ENCODE measurements around the gene PCDH7.

The PCDH7 gene

GRCh38 chr4:30725562-30725961 lies 5.4 kb downstream of the PCDH7 start:
- no peak for DNase-seq (ENCODE audit: low read depth)

- DNase-seq (ENCODE audit: low read depth) = no peak
Measured at GRCh38 chr4:30726090-30726675, 6.0 kb downstream of the PCDH7 start.

DNA sequence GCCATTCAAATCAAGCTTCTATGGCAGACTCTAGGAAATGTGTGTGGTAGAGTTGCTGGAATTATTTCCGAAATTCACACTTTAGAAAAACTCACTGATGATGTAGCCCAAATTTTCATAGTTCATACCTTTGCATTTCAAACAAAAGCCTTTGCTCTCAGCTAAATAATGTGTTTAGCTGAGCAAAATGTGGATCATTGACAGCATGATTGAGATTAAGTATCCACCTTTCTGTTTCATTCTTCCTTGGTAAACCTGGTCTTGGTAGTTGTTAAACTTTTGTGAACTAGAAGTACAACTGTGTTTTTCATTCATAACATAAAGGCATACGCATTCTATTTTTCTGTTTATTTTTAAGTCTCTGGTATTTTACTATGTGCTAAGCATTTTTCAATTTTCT lies 7.2 kb downstream of the PCDH7 start:
- DNase-seq (ENCODE audit: low read depth) = no peak

DNA sequence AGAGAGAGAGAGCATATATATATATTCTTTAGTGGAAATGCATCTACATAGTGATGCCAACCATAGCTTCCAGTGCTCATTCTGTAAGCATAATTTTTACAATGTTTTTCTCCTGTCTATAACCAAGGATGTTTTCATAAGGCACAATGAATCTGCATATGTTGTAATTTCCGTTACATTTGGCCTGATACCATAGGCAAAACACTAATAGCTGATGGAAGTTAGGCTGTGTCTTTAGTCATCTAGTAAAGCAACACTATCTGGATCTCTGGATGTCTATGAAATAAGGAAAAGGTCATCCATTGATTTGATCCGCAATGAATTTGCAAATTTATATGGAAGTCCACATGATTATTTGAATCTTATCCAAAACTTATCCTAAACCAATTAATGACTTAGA lies 8.1 kb downstream of the PCDH7 start:
- no peak for DNase-seq (ENCODE audit: low read depth)

- no peak for DNase-seq (ENCODE audit: low read depth)
Measured at GRCh38 chr4:30743897-30744296, 23.7 kb downstream of the PCDH7 start.

DNA sequence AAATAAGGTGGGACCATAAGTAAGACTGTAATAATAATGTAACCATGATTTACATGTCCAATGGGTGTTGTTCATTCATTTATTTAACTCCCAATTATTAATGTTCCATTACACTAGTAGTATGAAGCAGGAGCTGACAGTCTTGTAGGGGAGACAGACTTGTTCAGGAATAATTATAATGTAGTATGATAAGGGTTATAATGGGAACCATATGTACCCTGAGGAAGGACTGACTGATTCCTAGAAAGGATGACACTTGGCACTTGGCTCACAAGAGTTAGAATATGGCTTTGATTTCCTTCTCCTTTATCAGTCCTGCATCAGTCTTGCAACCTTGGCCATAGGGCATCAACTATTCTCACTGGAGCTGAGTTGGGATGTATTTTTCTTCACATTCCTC lies 24.2 kb downstream of the PCDH7 start:
- DNase-seq (ENCODE audit: low read depth) = no peak

- DNase-seq (ENCODE audit: low read depth) = no peak
Measured at GRCh38 chr4:30744957-30745640, 24.9 kb downstream of the PCDH7 start.

- DNase-seq (ENCODE audit: low read depth) = no peak
Measured at GRCh38 chr4:30746735-30747134, 26.6 kb downstream of the PCDH7 start.

GRCh38 chr4:30753316-30753715 lies 33.1 kb downstream of the PCDH7 start:
- DNase-seq (ENCODE audit: low read depth) = no peak

- DNase-seq (ENCODE audit: low read depth) = no peak
Measured at GRCh38 chr4:30754021-30754420, 33.9 kb downstream of the PCDH7 start.

DNA sequence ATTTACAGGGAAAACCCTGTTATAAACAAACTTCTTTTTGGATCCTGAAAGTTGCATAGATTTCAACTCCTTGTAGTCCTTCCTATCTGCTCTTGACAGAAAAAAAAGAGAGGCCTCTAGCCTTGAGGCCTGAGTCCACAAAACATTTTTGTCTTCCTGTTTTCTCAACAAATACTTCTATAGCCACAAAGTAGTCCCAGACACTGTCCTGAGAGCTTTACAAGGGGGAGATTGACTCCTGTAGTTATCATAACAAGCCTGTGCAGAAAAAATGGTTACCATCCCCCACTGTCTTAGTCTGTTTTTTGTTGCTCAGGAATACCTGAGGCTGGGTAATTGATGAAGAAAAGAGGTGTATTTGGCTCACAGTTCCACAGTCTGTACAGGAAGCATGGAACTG lies 35.2 kb downstream of the PCDH7 start:
- no peak for DNase-seq (ENCODE audit: low read depth)

GRCh38 chr4:30756553-30756952 lies 36.4 kb downstream of the PCDH7 start:
- no peak for DNase-seq (ENCODE audit: low read depth)

DNA sequence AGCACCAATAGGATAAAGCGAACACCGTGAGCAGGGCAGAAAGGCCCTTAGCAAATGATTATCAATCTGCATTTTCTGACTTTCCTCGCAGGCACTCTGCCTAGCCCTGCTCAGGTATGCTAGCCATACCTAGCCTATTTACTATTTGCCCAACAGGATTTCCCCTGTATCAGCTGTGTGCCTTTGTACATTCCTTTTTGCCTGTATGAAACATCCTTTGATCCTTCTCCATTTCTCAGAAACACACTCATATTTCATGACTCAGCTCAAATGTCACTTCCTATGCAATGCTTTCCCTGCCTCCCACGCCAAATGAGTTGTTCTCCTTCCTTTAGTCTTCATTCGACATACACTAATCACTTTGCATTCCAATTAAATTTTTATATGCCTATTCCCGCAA lies 37.2 kb downstream of the PCDH7 start:
- no peak for DNase-seq (ENCODE audit: low read depth)

- DNase-seq (ENCODE audit: low read depth) = no peak
Measured at GRCh38 chr4:30760551-30760950, 40.4 kb downstream of the PCDH7 start.

DNA sequence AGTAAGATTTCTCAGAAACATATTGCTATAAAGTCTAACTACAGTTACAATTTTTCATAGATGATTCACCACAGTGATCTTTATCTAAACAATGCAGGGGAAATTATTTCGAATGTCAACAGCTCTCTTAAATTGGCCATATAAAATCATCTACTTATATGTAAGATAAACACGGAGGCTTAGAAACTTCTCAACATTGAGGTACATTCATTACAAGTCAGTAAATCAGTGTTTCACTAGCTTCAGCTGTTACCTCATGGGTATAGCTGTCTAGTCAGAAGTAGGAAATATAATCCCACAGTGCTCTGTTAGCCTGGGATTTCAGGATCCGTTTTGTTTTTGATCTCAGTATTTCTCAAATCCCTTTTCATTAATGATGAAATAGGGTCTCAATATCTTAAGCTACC lies 43.2 kb downstream of the PCDH7 start:
- DNase-seq (ENCODE audit: low read depth) = no peak

- DNase-seq (ENCODE audit: low read depth) = no peak
Measured at GRCh38 chr4:30765022-30765421, 44.9 kb downstream of the PCDH7 start.

- DNase-seq (ENCODE audit: low read depth) = no peak
Measured at GRCh38 chr4:30767147-30767845, 47.1 kb downstream of the PCDH7 start.

DNA sequence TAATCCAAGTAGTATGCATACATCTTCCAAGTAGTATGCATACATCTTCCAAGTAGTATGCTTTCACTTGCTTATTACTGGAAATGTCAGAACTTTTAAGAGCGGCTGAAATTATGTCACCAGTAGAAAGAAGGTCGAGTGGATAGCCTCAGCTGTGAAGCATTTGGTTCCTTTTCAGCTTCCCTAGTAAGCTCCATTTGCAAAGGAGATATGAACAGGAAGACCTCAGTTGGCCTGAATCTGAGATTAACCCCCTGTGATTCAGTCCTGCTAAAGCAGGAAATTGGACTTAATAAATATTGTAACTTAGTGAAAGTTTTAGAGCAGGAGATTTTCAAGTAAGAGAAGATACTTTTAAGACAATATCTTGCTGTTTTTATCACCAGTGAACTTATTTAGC lies 48.1 kb downstream of the PCDH7 start:
- DNase-seq (ENCODE audit: low read depth) = no peak

DNA sequence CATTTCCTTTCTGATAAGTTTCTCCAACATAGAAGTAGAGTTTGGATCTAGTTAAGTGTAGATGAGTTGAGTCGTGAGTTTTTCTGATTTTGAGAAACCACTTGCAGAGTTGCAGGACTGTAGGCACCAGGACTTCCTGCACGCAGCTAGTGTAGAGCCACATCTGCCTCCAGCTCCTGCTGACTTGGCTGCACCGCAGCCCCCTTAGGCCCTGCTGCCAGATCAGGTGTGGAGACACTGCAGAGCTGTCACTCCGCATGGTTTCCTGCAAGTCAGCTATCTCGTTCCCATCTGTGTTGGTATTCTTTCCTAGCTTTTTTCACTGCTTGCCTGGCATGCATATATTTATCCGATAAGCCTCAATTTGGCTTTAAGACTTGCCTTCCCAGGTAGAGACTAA lies 48.9 kb downstream of the PCDH7 start:
- DNase-seq (ENCODE audit: low read depth) = no peak

GRCh38 chr4:30770049-30770549 lies 49.9 kb downstream of the PCDH7 start:
- no peak for DNase-seq (ENCODE audit: low read depth)

DNA sequence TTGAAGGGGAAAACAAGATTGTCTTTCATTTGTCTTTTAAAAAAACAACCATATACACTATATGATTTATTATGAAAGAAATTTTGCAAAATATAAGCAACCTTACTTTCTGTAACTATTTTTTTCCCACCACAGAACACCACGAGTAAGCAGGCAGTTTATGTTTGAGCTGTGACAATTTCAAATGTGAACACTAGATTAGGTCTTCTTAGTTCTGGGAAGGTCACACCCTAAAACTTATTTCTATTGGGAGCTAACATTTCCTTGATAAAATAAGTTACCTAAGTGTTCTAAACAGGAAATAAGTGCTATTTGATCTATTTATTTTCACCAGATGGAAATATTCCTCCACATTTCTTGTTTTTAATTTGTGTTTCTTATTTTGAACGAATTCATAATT lies 50.6 kb downstream of the PCDH7 start:
- no peak for DNase-seq (ENCODE audit: low read depth)

DNA sequence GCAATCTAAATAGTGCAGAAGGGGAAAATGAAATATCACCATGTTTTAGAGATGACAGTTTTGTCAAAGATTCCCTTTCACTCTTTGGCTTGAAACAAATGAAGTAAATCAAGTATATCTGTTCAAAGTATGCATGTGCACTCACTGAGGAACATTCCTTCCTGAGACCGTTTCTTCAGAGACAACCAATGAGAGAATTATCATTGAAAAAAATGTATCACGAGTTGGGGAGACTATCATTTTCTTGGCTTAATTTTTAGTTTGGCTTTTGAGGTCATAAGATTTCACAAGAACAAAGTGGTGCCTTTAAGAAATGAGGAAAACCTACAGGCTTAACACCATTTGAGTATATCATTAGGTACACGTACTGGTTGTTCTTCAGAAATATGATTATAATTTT lies 56.3 kb downstream of the PCDH7 start:
- DNase-seq (ENCODE audit: low read depth) = no peak

DNA sequence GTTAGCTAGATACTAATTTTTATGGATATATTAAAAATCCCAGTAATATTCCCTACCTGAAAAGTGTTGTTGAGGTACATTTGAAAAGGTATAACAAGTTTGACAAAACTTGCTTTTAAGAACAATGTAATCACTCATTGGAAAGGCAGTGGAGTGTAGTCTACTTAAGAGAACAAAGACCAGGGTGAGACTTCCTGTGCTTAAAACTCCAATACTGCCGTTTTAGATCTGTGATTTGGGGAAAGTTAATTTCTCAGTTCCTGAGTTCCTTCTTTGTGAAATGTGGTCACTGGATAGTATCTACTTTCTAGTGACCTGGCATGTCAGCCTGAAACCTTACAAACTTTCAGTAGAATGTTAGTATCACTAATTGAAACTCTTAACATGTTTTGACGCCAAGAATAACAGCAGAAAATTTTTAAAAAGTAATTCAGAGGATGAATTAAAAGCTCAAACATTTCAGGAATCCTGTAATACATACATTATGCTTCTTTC lies 56.8 kb downstream of the PCDH7 start:
- DNase-seq (ENCODE audit: low read depth) = no peak

All from activated T-helper 1 cell treated with Interleukin-2 at 50 U/mL for 16 hours (primary cell).